ENCODE results near the gene GSTM4. TPM values are rescaled to one million over a fixed set of nuclear protein-coding genes. Genes with fewer than 3 reads are reported as not detected.

The GSTM4 gene
- polyA plus RNA-seq, 1 donor from 2014 or later = 0.71 TPM

DNA sequence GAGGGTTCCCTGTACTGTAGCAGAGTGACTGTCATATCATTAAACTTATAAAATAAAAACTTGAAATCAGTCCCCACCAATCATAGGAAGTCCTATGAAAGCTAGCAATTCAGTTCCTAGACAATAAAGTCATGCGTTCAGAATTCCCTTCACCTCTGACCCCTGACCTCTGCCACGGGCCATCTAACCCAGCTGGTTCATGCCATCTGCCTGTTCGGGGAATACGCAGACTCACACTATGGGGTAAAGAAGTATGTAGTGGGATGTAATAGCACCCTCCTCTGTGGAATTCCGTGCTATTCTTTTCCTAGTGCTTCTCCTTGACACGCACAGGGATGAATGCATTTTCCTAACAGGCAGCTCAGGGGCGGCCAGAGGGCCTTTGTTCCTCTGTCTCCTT lies 2.1 kb downstream of the GSTM4 start:
- Histone ChIP-seq H3K27ac (ENCODE audit: low read length) (no peak overlapping the region), H3K9me2 (ENCODE audit: insufficient read depth, low read length) (no peaks in the 10 kb centered on the region), H3K36me3 (ENCODE audit: insufficient read depth, low read length) (no peaks in the 10 kb centered on the region), H3K4me3 (ENCODE audit: low read length) (no peak overlapping the region), H3F3A (ENCODE audit: insufficient read depth, low read length, poor library complexity, severe bottlenecking) (no peaks in the 10 kb centered on the region), H3K79me2 (replicated peaks; ENCODE audit: insufficient read depth, low read length) (no peaks in the 10 kb centered on the region), H2AFZ (ENCODE audit: low read depth, low read length) (no peak overlapping the region), H3K4me2 (ENCODE audit: low read length) (no peak overlapping the region), H3K27me3 (ENCODE audit: insufficient read depth, low read depth, low read length) (no peaks in the 10 kb centered on the region), H4K20me1 (ENCODE audit: insufficient read depth) (no peaks in the 10 kb centered on the region), H3K9ac (ENCODE audit: low read length) (no peak overlapping the region), H3K9me3 (ENCODE audit: low read length) (no peaks in the 10 kb centered on the region)
- TF ChIP-seq EZH2 (IDR thresholded peaks at IDR 0.05; ENCODE audit: borderline replicate concordance, insufficient read depth, low read length, poor library complexity, severe bottlenecking) (no peak), POLR2AphosphoS5 (IDR thresholded peaks at IDR 0.05) (no peak), RAD21 (conservative IDR thresholded peaks at IDR 0.05) (no peak)
- TF ChIP-seq, protein P1, sequence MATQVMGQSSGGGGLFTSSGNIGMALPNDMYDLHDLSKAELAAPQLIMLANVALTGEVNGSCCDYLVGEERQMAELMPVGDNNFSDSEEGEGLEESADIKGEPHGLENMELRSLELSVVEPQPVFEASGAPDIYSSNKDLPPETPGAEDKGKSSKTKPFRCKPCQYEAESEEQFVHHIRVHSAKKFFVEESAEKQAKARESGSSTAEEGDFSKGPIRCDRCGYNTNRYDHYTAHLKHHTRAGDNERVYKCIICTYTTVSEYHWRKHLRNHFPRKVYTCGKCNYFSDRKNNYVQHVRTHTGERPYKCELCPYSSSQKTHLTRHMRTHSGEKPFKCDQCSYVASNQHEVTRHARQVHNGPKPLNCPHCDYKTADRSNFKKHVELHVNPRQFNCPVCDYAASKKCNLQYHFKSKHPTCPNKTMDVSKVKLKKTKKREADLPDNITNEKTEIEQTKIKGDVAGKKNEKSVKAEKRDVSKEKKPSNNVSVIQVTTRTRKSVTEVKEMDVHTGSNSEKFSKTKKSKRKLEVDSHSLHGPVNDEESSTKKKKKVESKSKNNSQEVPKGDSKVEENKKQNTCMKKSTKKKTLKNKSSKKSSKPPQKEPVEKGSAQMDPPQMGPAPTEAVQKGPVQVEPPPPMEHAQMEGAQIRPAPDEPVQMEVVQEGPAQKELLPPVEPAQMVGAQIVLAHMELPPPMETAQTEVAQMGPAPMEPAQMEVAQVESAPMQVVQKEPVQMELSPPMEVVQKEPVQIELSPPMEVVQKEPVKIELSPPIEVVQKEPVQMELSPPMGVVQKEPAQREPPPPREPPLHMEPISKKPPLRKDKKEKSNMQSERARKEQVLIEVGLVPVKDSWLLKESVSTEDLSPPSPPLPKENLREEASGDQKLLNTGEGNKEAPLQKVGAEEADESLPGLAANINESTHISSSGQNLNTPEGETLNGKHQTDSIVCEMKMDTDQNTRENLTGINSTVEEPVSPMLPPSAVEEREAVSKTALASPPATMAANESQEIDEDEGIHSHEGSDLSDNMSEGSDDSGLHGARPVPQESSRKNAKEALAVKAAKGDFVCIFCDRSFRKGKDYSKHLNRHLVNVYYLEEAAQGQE (IDR thresholded peaks at IDR 0.05; ENCODE audit: borderline replicate concordance) = no peak

DNA sequence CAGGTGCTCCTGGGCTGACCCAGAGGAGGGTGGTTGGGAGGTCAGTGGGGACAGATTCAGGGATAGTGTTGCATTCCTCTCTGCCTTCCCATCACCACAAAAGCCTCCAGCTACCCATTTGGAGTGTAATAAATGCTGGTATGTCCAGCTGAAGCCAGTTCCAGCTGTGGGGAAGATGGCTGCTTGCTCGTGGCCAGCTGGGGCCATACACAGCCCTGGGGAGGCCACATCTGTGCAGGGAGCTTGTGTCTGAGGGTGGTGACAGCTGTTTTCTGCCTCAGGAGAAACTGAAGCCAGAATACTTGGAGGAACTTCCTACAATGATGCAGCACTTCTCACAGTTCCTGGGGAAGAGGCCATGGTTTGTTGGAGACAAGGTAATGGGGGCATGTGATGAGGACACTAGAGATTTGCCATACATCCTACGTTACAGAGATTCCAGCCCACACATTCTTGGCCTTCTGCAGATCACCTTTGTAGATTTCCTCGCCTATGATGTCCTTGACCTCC lies 2.7 kb downstream of the GSTM4 start:
- no peak overlapping the region for H3K4me3 ChIP-seq (ENCODE audit: low read length)
- TF ChIP-seq, protein P1 (IDR thresholded peaks at IDR 0.05; ENCODE audit: borderline replicate concordance) = no peak
- TF ChIP-seq EP300 (conservative IDR thresholded peaks at IDR 0.05; ENCODE audit: poor library complexity, severe bottlenecking) (no peak), RAD21 (conservative IDR thresholded peaks at IDR 0.05) (no peak), TAF1 (IDR thresholded peaks at IDR 0.05; ENCODE audit: low read depth) (no peak)
- H3K27ac ChIP-seq (ENCODE audit: low read length) = no peak overlapping the region

DNA sequence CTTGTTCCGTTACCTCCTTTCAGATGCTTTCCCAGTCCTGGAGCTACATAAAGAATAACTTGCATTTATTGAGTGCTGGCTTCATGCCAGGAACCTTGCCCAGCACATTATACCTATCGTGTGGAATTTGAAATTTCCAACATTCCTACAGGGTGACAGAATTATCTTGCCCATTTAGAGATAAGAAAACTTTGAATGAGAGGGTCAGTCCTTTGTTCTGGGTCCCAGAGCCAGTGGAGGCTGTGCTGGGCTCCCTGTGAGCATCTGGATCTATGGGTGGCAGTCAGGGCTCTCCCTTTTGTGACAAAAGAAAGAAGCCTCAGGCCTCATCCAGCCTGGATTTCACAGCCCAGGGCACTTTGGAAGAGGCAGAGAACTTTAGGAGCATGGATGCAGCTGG lies 3.2 kb downstream of the GSTM4 start:
- H3K9ac ChIP-seq (ENCODE audit: low read length) = no peak overlapping the region
- H3K27me3 ChIP-seq (ENCODE audit: insufficient read depth, low read depth, low read length) = no peaks in the 10 kb centered on the region
- H3K79me2 ChIP-seq (replicated peaks; ENCODE audit: insufficient read depth, low read length) = no peaks in the 10 kb centered on the region
- H3K4me2 ChIP-seq (ENCODE audit: low read length) = no peak overlapping the region
- no peaks in the 10 kb centered on the region for H3K9me3 ChIP-seq (ENCODE audit: low read length)
- H3K9me2 ChIP-seq (ENCODE audit: insufficient read depth, low read length) = no peaks in the 10 kb centered on the region
- H3F3A ChIP-seq (ENCODE audit: insufficient read depth, low read length, poor library complexity, severe bottlenecking) = no peaks in the 10 kb centered on the region
- H3K36me3 ChIP-seq (ENCODE audit: insufficient read depth, low read length) = no peaks in the 10 kb centered on the region
- TF ChIP-seq SMC3 (conservative IDR thresholded peaks at IDR 0.05; ENCODE audit: poor library complexity) = no peak
- TF ChIP-seq CTCF (IDR thresholded peaks at IDR 0.05; ENCODE audit: poor library complexity, severe bottlenecking) = no peak
- no peak for TF ChIP-seq TAF1 (IDR thresholded peaks at IDR 0.05; ENCODE audit: low read depth)
- no peak for TF ChIP-seq POLR2AphosphoS5 (IDR thresholded peaks at IDR 0.05)
- no peak for TF ChIP-seq EP300 (conservative IDR thresholded peaks at IDR 0.05; ENCODE audit: poor library complexity, severe bottlenecking)
- TF ChIP-seq, protein P1 (IDR thresholded peaks at IDR 0.05; ENCODE audit: borderline replicate concordance) = no peak
- no peak for TF ChIP-seq EZH2 (IDR thresholded peaks at IDR 0.05; ENCODE audit: borderline replicate concordance, insufficient read depth, low read length, poor library complexity, severe bottlenecking)
- no peak for TF ChIP-seq MXI1 (conservative IDR thresholded peaks at IDR 0.05; ENCODE audit: poor library complexity, severe bottlenecking)
- no peak for TF ChIP-seq RAD21 (conservative IDR thresholded peaks at IDR 0.05)
- no peak overlapping the region for H2AFZ ChIP-seq (ENCODE audit: low read depth, low read length)
- no peaks in the 10 kb centered on the region for H4K20me1 ChIP-seq (ENCODE audit: insufficient read depth)
- H3K27ac ChIP-seq (ENCODE audit: low read length) = no peak overlapping the region
- no peak overlapping the region for H3K4me3 ChIP-seq (ENCODE audit: low read length)

More for the DNA sequence above, 2.7 kb downstream of the GSTM4 start:
- no peaks in the 10 kb centered on the region for H3K27me3 ChIP-seq (ENCODE audit: insufficient read depth, low read depth, low read length)
- no peaks in the 10 kb centered on the region for H4K20me1 ChIP-seq (ENCODE audit: insufficient read depth)
- no peak overlapping the region for H2AFZ ChIP-seq (ENCODE audit: low read depth, low read length)
- no peak overlapping the region for H3K4me2 ChIP-seq (ENCODE audit: low read length)
- no peaks in the 10 kb centered on the region for H3K9me2 ChIP-seq (ENCODE audit: insufficient read depth, low read length)
- H3F3A ChIP-seq (ENCODE audit: insufficient read depth, low read length, poor library complexity, severe bottlenecking) = no peaks in the 10 kb centered on the region
- H3K9me3 ChIP-seq (ENCODE audit: low read length) = no peaks in the 10 kb centered on the region
- H3K36me3 ChIP-seq (ENCODE audit: insufficient read depth, low read length) = no peaks in the 10 kb centered on the region
- H3K79me2 ChIP-seq (replicated peaks; ENCODE audit: insufficient read depth, low read length) = no peaks in the 10 kb centered on the region
- no peak overlapping the region for H3K9ac ChIP-seq (ENCODE audit: low read length)
